Measurements from ENCODE around the gene KRAS.

GRCh38 chr12:25295361-25295760 is 44.6 kb upstream of the KRAS start:
- no peak for TF ChIP-seq POLR2A (IDR thresholded peaks at IDR 0.05; ENCODE audit: low read depth, low read length)
- TF ChIP-seq, protein P1, sequence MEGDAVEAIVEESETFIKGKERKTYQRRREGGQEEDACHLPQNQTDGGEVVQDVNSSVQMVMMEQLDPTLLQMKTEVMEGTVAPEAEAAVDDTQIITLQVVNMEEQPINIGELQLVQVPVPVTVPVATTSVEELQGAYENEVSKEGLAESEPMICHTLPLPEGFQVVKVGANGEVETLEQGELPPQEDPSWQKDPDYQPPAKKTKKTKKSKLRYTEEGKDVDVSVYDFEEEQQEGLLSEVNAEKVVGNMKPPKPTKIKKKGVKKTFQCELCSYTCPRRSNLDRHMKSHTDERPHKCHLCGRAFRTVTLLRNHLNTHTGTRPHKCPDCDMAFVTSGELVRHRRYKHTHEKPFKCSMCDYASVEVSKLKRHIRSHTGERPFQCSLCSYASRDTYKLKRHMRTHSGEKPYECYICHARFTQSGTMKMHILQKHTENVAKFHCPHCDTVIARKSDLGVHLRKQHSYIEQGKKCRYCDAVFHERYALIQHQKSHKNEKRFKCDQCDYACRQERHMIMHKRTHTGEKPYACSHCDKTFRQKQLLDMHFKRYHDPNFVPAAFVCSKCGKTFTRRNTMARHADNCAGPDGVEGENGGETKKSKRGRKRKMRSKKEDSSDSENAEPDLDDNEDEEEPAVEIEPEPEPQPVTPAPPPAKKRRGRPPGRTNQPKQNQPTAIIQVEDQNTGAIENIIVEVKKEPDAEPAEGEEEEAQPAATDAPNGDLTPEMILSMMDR (conservative IDR thresholded peaks at IDR 0.05; ENCODE audit: low read depth, low read length): no peak
- no peak for TF ChIP-seq RAD21 (IDR thresholded peaks at IDR 0.05; ENCODE audit: low read length)
